HG03442 (cell line): ENCODE data around the gene TRAF2.
"Not testable (repeated sequence)": the region's sequence is repeated elsewhere in the genome, so short reads cannot be mapped to it uniquely, and the experiment has no call there.

Source experiments
- ATAC-seq: cut with Tn5 transposase; IDR thresholded peaks from one replicate; pipeline ENCODE4 v1.9.1; 2021; ENCODE audit warnings: mild to moderate bottlenecking, moderate library complexity; ENCODE audit not compliant: unreplicated experiment

TRAF2 gene

DNA sequence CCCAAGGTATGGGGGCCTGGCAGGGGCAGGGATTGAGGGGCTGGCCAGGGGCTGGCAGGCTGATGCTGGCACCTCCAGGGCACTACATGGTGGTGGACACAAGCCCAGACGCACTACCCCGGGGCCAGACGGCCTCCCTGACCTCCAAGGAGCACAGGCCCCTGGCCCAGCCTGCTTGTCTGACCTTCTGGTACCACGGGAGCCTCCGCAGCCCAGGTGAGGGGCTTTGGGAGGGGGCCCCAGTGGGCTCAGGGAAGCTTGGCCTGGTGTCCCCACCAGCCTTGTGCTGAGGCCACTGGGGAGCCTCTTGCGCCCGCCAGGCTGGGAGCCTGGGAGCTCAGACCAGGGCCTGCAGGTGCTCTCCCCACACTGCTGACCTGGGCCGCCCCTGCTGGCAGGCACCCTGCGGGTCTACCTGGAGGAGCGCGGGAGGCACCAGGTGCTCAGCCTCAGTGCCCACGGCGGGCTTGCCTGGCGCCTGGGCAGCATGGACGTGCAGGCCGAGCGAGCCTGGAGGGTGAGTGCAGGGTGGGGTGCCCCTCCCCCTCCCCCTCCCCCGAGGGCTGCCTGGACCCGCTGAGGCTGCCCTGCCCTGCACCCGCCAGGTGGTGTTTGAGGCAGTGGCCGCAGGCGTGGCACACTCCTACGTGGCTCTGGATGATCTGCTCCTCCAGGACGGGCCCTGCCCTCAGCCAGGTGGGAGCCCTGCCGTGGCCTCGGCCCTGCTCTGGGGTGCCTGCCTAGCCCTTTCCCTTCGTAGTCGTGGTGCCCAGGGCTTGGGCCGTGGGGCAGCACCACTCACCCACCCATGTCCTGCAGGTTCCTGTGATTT lies 28.5 kb upstream of the TRAF2 start:
- ATAC-seq, result no peak

DNA sequence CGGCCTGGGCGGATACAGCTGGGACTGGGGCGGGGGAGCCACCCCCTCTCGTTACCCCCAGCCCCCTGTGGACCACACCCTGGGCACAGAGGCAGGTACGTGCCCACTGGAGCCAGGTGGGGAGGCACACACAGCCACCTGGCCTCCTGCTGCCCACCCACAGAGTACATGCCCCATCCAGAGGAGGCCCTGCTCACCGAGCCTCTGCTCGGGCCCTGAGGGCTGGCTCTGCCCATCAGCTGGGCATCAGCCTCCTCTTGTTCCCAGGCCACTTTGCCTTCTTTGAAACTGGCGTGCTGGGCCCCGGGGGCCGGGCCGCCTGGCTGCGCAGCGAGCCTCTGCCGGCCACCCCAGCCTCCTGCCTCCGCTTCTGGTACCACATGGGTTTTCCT lies 27.9 kb upstream of the TRAF2 start:
- no peak for ATAC-seq

DNA sequence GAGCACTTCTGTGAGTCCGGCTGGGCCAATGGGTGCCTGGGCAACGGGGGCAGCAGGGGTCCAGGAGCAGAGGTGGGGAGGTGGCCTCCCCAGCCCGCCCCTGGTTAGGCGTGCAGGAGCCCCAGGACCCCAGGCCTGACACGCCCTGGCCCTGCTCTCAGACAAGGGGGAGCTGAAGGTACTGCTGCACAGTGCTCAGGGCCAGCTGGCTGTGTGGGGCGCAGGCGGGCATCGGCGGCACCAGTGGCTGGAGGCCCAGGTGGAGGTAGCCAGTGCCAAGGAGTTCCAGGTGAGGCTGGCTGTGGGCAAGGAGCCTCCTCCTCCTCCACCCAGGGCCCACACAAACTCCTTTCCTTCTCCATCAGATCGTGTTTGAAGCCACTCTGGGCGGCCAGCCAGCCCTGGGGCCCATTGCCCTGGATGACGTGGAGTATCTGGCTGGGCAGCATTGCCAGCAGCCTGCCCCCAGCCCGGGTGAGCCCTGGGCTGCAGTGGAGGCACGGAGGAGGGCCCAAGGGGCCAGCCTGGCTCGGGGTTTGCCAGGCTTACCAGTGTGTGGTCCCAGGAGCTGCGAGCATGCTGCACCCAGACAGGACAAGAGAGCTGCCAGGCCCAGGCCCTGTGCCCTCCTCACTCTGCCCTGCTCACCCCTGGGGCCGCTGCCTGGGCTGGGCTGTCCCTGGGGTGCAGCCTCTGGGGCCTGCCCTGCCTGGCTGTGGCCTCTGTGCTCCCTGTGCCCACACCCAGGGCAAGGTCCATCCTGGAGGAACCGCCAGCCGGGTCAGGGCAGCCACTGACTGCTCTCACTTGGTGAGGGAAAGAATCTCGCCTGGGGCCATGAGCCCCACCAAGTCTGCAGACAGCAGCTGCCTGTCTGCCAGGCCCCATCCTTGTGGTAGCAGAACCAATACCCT lies 27.2 kb upstream of the TRAF2 start:
- ATAC-seq, result no peak

DNA sequence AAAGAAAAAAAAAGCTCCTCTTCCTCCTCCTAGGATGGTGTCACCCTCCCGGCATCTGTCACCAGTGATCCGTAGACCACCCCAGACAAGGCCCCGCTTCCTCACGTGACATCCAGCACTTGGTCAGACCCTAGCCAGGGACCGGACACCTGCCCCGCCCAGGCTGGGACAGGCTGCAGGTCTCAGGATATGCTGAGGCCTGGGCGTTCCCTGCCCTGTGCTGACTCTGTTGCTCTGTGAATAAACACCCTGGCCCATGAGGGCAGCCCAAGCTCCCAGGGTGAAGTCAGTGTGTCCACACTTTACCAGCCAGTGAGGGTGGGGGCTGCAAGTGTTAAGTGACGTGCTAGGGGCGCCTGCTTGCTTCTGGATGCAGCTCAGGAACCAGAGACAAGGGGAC lies 25.8 kb upstream of the TRAF2 start:
- ATAC-seq, result no peak

DNA sequence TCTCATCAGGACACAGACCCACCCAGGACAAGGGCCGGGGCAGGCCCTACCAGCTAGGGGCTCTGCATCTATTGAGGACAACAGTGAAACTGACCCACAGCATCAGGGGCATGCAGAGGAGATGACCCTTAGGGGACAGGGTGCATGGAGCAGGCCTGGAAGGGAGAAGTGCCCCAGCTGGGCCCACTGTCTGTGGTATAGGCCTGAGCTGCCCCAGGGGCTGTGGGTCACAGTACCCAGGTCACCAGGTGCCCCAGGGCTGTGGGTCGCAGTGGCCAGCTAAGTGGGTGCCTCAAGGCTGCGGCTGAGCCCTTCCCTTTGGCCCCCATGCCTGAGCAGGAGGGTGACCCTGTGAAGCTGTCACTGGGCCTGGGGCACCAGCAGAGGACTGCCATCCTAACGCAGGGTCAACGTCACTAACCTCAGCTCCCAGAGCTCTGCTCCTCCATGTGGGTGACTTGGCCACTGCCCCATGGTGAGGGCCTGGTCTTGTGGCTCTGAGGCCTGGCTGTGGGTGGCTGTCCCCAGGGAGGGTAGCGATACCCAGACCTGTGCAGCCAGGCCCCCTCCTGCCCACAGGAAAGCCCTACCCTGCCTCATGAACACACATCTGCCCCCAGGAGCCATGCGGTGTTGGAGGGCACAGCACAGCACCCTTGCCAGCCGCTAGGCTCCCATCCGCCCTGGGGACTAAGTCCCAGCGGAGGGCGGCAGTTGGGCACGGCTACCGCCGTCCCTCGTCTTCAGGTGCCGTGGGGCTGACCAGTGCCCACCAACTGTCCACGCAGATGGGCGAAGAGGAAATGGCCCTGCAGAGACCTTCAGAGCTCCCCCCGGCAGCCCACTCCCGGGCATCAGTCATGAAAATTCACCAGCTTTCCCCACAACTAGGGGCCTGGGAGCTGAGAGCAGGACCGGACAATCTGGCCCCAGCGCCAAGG lies 25.1 kb upstream of the TRAF2 start:
- ATAC-seq, result no peak

DNA sequence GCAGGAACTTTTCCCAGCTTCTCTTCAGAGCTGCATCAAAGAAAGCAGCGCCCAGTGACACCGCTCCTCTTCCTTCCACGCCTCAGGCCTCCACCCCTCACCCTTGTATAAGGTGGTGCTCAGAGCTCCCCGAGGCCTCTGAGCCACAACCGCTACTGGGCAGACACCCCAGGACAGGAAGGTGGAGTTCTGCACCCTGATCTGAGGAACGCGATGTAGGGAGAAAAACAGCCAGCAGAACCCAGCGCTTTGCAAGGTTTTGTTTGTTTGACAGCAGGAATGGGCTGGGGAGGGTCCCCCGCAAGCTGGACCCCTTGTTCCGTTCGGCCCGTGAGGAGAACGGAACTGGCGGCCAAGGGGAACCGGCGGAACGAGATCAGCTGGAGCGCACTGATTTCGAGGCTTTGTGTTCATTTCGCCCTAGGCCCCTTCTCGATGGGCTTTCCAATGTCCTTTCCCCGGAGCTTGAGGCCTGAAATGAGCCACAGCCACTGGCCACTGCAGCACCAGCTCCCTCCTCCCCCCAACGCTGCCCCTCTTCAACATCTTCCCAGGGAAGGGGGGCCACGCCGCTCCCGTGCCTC lies 24.4 kb upstream of the TRAF2 start:
- ATAC-seq, result no peak

DNA sequence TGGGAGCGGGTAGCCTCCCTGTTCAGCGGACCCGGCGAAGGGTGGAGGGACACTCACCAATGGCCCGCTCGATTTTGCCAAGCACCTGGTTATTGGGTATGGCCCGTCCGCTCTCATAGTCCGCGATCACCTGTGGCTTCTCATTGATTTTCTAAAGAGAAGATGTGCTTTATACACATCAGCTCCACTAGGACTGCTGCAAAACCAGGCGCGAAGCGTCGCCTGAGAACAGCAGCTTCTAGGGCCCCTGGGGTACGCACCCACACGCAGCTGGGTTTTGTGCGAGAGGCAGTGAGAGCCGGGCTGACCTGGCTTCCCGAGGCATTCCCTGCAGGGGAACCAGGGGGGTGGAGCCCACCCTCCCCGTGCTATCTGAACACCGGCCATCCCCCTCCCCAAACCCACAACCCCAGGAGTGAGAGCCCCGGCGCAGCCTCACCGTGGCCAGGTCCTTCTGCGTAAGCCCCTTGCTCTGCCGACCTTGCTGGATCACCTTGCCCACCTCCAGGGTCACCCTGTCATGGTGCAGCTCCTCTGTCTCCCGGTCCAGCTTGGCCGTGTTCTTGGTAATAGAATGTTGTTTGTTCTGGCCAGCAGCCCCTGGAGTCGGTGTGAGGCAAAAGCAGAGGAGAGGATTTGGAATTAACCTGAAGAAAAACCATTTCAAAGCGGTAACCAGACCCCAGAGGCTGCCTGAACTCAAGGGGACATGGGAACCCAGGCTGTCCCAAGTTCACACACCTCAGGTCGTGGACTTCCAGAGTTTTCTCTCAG lies 23.3 kb upstream of the TRAF2 start:
- no peak for ATAC-seq

DNA sequence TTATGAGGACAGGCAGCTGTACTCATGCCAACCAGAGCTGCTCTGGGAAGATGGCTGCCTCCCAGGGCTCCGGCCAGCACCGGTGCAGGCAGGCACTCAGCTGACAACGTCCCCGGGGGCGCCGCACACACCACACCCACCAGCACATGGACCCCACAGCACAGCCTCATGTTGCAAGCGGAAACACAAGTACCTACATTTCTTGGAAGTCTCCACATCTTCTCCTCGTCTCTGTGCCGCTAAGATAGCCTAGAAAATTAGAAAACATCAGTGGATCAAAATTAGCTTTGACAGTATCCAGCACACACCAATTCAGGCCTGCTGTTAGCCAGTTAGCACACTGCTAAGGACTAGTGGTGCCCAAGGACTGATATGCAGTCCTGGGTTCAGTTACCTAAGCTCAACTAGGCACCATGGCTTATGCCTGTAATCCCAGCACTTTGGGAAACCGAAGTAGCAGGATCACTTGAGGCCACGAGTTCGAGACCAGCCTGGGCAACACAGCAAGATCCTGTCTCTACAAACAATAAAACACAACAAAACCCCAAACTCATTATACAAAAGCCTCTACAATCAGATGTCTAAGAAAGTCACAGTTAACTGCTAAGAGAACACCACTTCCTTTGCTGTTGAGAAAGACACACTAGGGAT lies 22.6 kb upstream of the TRAF2 start:
- no peak for ATAC-seq

DNA sequence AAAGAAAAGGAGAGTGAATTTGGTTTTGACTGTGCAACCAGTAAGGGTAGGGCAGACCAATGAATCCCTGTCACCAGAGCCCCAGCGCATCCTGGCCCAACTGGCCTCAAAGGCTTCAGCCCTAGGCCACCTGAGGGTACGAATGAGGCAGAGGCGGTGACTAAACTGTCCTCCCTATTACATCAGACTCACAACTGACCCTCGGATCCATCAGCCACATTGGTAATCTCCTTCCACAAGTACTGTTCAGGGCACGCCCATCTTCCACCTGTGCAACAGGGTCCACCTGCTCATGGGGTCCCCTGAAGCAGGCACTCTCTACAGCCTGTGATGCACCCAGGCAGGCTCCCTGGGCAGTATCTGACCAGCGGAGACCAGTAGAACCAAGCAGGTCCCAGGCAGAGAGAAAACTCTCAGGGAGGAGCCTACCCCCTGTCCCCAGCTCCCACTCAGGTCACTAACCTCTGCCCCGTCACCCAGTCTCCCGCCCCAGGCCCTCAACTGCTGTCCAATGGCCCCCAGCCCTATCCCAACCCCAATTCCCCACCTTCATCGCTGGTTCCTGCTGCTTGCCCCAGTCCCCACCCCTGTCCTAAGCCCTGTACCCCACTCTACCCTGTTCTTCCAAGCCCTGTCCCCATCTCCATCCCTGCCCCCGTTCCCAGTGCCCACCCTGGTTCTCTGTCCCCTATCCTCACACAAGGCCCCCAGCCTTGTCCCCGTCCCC lies 21.1 kb upstream of the TRAF2 start:
- ATAC-seq, result no peak

DNA sequence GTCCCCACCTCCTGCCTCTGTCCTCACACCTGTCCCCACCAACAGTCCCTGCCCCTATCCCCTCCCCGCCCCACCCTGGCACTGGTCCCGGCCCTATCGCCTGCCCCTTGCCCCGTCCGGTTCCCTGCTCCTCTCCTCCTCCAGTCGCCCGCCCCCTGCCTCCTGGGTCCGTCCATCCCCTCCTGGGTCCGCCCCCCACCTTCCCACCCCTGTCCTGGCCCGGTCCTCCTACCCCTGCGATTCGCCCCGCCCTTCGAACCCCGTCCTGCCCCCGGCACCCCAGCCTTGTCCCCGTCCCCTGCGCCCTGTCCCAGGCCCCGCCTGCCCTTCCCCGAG lies 20.6 kb upstream of the TRAF2 start:
- no peak for ATAC-seq

DNA sequence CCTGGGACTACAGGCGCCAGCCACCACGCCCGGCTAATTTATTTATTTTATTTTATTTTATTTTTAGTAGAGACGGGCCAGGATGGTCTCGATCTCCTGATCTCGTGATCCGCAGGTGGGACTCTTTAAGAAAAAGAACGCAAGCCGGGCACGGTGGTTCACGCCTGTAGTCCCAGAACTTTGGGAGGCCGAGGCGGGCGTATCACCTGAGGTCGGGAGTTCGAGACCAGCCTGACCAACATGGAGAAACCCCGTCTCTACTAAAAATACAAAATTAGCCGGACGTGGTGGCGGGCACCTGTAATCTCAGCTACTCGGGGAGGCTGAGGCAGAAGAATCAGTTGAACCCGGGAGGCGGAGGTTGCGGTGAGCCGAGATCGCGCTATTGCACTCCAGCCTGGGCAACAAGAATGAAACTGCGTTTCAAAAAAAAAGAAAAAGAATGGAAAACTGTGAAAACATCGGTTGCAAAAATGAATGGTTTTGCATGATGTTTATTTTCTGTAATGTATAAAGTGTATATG lies 19.4 kb upstream of the TRAF2 start:
- ATAC-seq, result not testable (repeated sequence)

DNA sequence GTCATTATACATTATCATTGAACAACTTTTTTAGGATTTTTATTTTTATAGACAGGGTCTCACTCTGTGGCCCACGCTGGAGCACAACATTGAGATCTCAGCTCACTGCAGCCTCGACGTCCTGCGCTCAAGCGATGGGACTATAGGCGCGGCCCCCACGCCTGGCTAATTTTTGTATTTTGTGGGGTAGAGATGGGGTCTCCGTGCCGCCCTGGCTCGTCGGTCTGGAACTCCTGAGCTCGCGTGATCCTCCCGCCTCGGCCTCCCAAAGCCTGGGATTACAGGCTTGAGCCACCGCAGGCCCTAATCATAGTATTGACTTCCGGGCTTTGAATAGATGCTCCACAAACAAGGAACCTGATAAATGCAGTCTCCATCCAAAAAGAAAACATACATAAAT lies 18.8 kb upstream of the TRAF2 start:
- ATAC-seq, result no peak

DNA sequence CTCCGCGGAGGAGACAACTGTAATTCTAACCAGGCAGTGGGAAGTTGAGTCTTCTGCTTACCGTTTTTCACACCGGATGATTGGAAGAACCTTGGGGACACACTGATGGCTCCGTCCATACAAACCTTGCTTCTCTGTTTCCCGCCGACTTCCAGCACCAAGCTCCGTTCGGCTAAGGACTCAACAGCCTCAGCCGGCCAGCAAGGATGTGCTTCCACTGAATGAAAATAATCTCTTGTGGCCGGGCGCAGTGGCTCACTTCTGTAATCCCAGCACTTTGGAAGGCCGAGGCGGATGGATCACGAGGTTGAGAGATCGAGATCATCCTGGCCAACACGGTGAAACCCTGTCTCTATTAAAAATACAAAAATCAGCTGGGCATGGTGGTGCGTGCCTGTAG lies 18.4 kb upstream of the TRAF2 start:
- no peak for ATAC-seq

DNA sequence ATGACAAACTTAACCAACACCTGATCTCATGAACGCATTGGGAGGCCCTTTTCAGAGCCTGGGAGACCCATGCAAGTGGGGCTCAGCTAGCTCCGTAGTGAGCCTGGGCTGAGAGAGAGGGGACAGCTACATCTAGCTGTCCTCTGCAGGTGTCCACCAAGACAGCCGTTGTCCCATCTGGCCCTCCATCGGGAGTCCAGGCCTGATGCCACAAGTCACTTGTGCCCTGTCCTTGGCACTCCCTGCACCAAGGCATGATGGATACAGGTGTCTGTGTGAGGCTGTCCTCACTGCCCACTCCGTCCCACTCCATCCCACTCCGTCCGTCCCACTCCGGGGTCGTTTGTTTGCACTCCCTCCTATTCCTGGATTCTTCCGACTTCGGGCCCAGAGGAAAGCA lies 17.7 kb upstream of the TRAF2 start:
- no peak for ATAC-seq

DNA sequence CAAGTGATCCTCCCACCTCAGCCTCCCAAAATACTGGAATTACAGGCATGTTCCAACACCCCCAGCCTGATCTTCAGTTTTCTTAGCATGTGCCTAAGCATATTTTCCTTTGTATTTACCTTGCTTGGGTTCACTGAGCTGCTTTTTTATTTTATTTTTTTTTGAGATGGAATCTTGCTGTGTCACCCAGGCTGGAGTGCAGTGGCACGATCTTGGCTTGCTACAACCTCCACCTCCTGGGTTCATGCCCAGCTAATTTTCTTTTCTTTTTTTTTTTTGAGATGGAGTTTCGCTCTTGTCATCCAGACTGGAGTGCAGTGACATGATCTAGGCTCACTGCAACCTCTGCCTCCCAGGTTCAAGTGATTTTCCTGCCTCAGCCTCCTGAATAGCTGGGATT lies 16.7 kb upstream of the TRAF2 start:
- not testable (repeated sequence) for ATAC-seq

DNA sequence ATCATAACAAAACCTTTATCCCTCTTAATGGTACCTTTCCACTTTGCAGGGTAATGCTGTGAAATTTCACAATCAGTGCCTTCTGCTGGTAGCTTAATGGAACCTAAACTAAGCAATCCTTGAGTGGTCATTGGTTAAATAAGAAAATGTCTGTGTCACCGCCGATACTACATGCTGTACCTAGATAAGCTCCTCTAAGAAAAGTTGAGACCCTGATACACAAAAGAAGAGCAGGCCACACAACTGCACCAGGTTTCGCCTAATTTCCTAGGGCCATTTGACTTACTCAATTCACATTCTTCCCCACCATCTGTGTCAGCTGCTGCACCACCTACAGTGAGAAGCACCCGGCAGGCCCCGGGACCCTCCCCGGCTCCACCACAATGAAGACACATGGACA lies 11.2 kb upstream of the TRAF2 start:
- no peak for ATAC-seq

DNA sequence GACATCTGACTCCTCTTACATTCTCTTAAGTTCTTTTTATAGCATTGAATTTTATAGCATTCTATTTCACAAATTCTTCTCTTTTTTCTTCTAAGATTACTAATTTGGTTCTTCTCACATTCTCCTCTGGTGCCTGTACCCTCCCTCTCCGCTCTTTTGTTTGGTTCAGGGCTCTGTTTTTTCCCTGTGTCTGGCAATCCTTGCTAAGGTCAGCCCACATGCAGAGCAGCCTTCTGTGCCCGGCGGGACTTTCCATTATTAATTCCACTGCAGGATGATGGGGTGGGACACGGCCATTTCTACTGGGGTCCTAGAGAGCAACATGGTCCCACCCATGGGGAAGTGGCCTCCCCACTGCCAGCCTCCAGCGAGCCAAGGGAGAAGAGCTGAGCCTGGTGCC lies 9.8 kb upstream of the TRAF2 start:
- no peak for ATAC-seq

DNA sequence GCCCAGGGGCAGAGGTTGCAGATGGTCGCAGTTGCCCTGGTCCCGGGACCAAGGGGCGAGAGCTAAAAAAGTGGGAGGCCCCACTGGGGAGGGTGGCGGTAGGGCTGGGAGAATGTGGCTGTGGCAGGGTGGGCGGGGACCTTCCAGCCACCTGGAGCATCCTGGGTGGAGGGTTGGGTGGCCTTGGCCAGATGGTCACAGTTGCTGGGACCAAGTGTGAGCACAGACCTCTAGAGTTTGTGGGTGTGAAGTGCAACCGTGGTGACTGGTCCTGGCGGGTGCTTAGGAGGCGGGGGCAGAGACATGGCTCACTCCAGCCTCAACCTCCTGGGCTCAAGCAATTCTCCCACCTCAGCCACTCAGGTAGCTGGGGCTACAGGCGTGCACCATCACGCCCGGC lies 5.7 kb upstream of the TRAF2 start:
- no peak for ATAC-seq

DNA sequence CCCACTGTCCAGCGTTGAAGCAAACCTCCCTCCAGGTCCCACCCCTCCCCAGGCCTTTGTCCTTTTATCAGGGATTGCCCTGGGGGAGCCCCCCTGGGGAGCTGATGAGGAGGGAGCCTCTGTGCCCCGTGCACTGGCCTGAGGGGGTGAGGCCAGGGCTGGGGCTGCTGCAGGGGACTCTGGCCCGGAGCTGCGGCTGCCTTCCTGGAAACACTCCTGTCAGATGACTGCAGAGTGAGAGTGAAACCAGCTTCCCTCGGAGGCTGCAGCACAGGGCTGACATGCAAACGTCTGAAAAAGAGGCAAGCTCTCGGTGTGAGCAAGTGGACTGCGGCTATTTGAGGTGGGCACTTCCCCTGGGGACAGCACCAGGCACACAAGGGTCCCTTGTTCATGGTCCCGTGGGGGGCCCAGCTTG lies 4.6 kb upstream of the TRAF2 start:
- ATAC-seq, result no peak
